Endothelial cell of umbilical vein (primary cell): Measurements from ENCODE around the gene LFNG. TPM values are rescaled to one million over a fixed set of nuclear protein-coding genes. Genes with fewer than 3 reads are reported as not detected.

Experiments used
- BruUV-seq: library from RNA; stranded (reverse); fragments of 400-500 nt; replicated peaks from 2 replicates; lab custom pipeline; 2021; lab: Mats Ljungman, UMichigan
- CTCF ChIA-PET: fragments of 300-600, 350-600 bp; sonication (Branson Sonifier 250); formaldehyde crosslinking; loops from one replicate; lab custom pipeline; 2021; ENCODE audit warnings: antibody characterized with exemption, inconsistent platforms; lab: Charles Lee
- POLR2A ChIA-PET: fragments of 300-600, 350-600 bp; sonication (Branson Sonifier 250); formaldehyde crosslinking; loops from one replicate; lab custom pipeline; 2021; ENCODE audit warnings: antibody characterized with exemption, inconsistent platforms; lab: Charles Lee
- DNase-seq: peaks from one replicate; pipeline ENCODE4 v3.0.0-alpha.2; 2011; ENCODE audit warnings: low read depth, low spot score
- FAIRE-seq: peaks from 2 replicates; lab custom pipeline; 2011; peaks lifted over from hg19 to GRCh38; lab: Jason Lieb, UNC
- H2AFZ ChIP-seq: 2 replicates; pipeline ENCODE4 v1.6.0; 2012; ENCODE audit warnings: low read depth, low read length, control low read depth, inconsistent platforms
- H3K27ac ChIP-seq: 2 replicates; pipeline ENCODE4 v1.5.1; 2011; ENCODE audit warnings: low read depth, mild to moderate bottlenecking, control low read depth, low read length, moderate library complexity; ENCODE audit not compliant: insufficient read depth
- H3K27me3 ChIP-seq, 2 experiments: 2 replicates each; pipeline versions ENCODE4 v1.6.0 to v1.6.1; 2011; ENCODE audit warnings: low read length in 2 of 2, mixed read lengths in 1 of 2; ENCODE audit not compliant: control insufficient read depth in 2 of 2, insufficient read depth in 2 of 2
- H3K36me3 ChIP-seq, 2 experiments: 2 replicates in 1 of 2; 3 replicates in 1 of 2; pipeline ENCODE4 v1.5.1; 2011; ENCODE audit warnings: low read length in 2 of 2, mild to moderate bottlenecking in 1 of 2, moderate library complexity in 1 of 2; ENCODE audit not compliant: control insufficient read depth in 2 of 2, insufficient read depth in 2 of 2; ENCODE audit errors: extremely low read depth in 1 of 2
- H3K4me1 ChIP-seq: 3 replicates; pipeline ENCODE4 v1.5.1; 2011; ENCODE audit warnings: mild to moderate bottlenecking, low read length; ENCODE audit not compliant: control insufficient read depth, insufficient read depth; ENCODE audit errors: extremely low read depth
- H3K4me2 ChIP-seq: 2 replicates; pipeline ENCODE4 v1.6.1; 2011; ENCODE audit warnings: low read length, control low read depth, mixed read lengths; ENCODE audit not compliant: insufficient read depth
- H3K4me3 ChIP-seq, 3 experiments: fragments of 200-600 bp in 1 of 3; sonication (generic), shearing (Covaris generic) in 1 of 3; replicated peaks in 1 of 3; 2 replicates each; pipeline ENCODE4 v1.5.1; 2011 to 2016; ENCODE audit warnings: control low read depth in 3 of 3, low read length in 3 of 3, mild to moderate bottlenecking in 2 of 3, inconsistent platforms in 1 of 3, low read depth in 1 of 3, moderate library complexity in 1 of 3; ENCODE audit not compliant: insufficient read depth in 1 of 3
- H3K79me2 ChIP-seq: 2 replicates; pipeline ENCODE4 v1.6.0; 2012; ENCODE audit warnings: low read length, inconsistent platforms; ENCODE audit not compliant: control insufficient read depth, insufficient read depth
- H3K9ac ChIP-seq: replicated peaks from 2 replicates; pipeline ENCODE3; 2011; ENCODE audit warnings: low read length, control low read depth; ENCODE audit not compliant: insufficient read depth; ENCODE audit errors: extremely low read depth
- H3K9me1 ChIP-seq: replicated peaks from 3 replicates; pipeline ENCODE4 v1.6.0; 2011; ENCODE audit warnings: mild to moderate bottlenecking, low read length; ENCODE audit not compliant: control insufficient read depth, insufficient read depth; ENCODE audit errors: extremely low read depth
- H3K9me3 ChIP-seq: replicated peaks from 2 replicates; pipeline ENCODE4 v1.5.1; 2012; ENCODE audit warnings: low read length, inconsistent platforms; ENCODE audit not compliant: control insufficient read depth, insufficient read depth
- H4K20me1 ChIP-seq: replicated peaks from 2 replicates; pipeline ENCODE3; 2011; ENCODE audit warnings: mild to moderate bottlenecking, low read length; ENCODE audit not compliant: control insufficient read depth, insufficient read depth; ENCODE audit errors: extremely low read depth
- EZH2 ChIP-seq: IDR thresholded peaks from 2 replicates; pipeline ENCODE4 v1.6.1; 2012; ENCODE audit warnings: borderline replicate concordance, low read depth, mild to moderate bottlenecking, moderate library complexity, low read length, inconsistent platforms; ENCODE audit not compliant: severe bottlenecking
- FOS ChIP-seq: IDR thresholded peaks from 2 replicates; pipeline ENCODE4 v1.6.1; 2011; ENCODE audit warnings: mild to moderate bottlenecking, low read length, moderate library complexity, borderline replicate concordance; ENCODE audit not compliant: insufficient read depth
- GATA2 ChIP-seq: IDR thresholded peaks from 2 replicates; pipeline ENCODE4 v1.7.0; 2011; ENCODE audit warnings: low read depth, mild to moderate bottlenecking, moderate library complexity, mixed read lengths, low read length; ENCODE audit not compliant: insufficient read length, insufficient read depth
- JUN ChIP-seq: IDR thresholded peaks from 2 replicates; pipeline ENCODE4 v1.6.1; 2011; ENCODE audit warnings: borderline replicate concordance, low read depth; ENCODE audit not compliant: insufficient read length, insufficient read depth
- MAX ChIP-seq: IDR thresholded peaks from 2 replicates; pipeline ENCODE4 v1.6.1; 2011; ENCODE audit not compliant: insufficient read depth, insufficient read length
- MYC ChIP-seq: IDR thresholded peaks from one replicate; pipeline ENCODE4 v1.6.1; 2011; ENCODE audit warnings: mild to moderate bottlenecking, low read depth, low read length
- POLR2A ChIP-seq: IDR thresholded peaks from 2 replicates; pipeline ENCODE4 v1.6.1; 2012; ENCODE audit warnings: low read depth, mild to moderate bottlenecking, control low read depth, low read length
- POLR2AphosphoS5 ChIP-seq: IDR thresholded peaks from 2 replicates; pipeline ENCODE4 v1.6.1; 2012; ENCODE audit warnings: low read depth, mild to moderate bottlenecking, control low read depth, low read length, moderate library complexity; ENCODE audit not compliant: insufficient read depth
- dilution Hi-C: fragments of 300-500 bp; cut with MboI; formaldehyde crosslinking; loops from one replicate; pipeline ENCODE4 v1.15.0; 2019; ENCODE audit warnings: low sequenced_read_pairs; ENCODE audit not compliant: extremely low pct_ligation_motif_present
- intact Hi-C: fragments of 100-400 bp; cut with micrococcal nuclease; formaldehyde crosslinking; loops from one replicate; pipeline ENCODE4 v1.10.0; 2022
- polyA plus RNA-seq, 4 experiments: library from polyadenylated mRNA; depleted of rRNA in 3 of 4; stranded (reverse) in 3 of 4; unstranded in 1 of 4; fragments of >200 nt; gene quantifications; 2 replicates each; pipeline versions ENCODE4 v1.2.1 to v1.2.3, GENCODE V29; 2011 to 2012; ENCODE audit warnings: missing spikeins in 1 of 4
- total RNA-seq: library from RNA; stranded (reverse); gene quantifications from 2 replicates; pipeline ENCODE4 v1.2.3, GENCODE V29; 2021
- TF ChIP-seq, protein P1 (sequence below), 2 donors: IDR thresholded peaks; 1 replicate in 1 of 2; 2 replicates in 1 of 2; pipeline ENCODE4 v1.5.1; 2011; ENCODE audit warnings: low read length in 2 of 2, mild to moderate bottlenecking in 2 of 2, moderate library complexity in 2 of 2, control low read depth in 1 of 2, inconsistent platforms in 1 of 2, low read depth in 1 of 2; ENCODE audit not compliant: insufficient read depth in 1 of 2; ENCODE audit errors: extremely low read depth in 1 of 2

LFNG gene
- total and polyA plus RNA-seq, 2 donors (not counting 3 experiments of a cell fraction or from before 2014, with no cell fraction given): 12.6 to 13.1 TPM

DNA sequence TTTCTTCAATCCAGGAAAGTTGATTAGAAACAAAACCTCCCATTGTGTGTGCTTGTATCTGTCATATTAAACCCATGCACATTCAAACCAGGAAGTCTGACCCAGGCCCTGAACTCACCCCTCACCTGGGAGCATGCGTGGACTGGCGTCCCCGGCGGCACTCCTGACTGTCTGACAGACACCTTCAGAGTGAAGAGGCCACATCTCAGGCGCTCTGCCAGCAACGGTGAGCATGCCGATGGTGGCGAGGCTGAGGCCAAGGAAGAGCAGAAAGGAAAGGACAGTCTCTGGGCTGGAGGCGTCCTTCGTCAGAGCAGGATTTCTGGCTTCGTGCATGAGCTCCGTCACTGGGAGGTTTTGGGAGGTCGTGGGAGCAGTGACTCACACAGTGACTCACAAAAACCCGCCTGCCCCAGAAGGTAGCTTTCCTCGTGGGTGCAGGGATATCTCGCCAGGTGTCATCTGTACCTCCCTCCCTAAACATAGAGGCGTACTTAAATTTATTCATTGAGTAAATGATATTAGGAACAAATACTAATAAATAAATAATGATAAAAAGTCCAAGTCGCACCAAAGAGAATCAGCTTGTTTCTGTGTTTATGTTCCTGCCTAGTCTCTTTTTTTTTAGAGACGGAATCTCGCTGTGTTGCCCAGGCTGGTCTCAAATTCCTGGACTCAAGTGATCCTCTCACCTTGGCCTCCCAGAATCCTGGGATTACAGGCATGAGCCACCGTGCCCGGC, 52.7 kb downstream of the LFNG start:
- no peak overlapping the region for H2AFZ ChIP-seq
- H3K9me1 ChIP-seq: no peaks in the 10 kb centered on the region
- no peak overlapping the region for H3K4me3 ChIP-seq
- POLR2A ChIA-PET: no interaction called here
- peaks cover 26% of the 10 kb centered on the region for H3K4me1 ChIP-seq
- no peak overlapping the region for H3K4me2 ChIP-seq
- CTCF ChIA-PET: interaction anchor here (0.7 to 2.2 kb wide), 3 partner anchors 51 to 109 kb away, joined by 3 to 6 read pairs (median 3); no protein-coding TSS in a partner anchor
- intact Hi-C loops (loop anchor here (5.0 kb wide), 1 partner anchor 70 kb away; no protein-coding TSS in a partner anchor), dilution Hi-C loops (no loop called here)
- no peaks in the 10 kb centered on the region for H3K9me3 ChIP-seq
- H3K27me3 ChIP-seq: no peaks in the 10 kb centered on the region
- DNase-seq: no peak
- no TSS peak for BruUV-seq
- H3K79me2 ChIP-seq: no peaks in the 10 kb centered on the region
- H3K36me3 ChIP-seq: no peaks in the 10 kb centered on the region
- TF ChIP-seq JUN: no peak
- no peak for TF ChIP-seq POLR2A
- no peak for TF ChIP-seq MAX
- TF ChIP-seq MYC: no peak
- no peak for TF ChIP-seq FOS
- TF ChIP-seq POLR2AphosphoS5: no peak
- no peak for TF ChIP-seq EZH2
- TF ChIP-seq, protein P1, sequence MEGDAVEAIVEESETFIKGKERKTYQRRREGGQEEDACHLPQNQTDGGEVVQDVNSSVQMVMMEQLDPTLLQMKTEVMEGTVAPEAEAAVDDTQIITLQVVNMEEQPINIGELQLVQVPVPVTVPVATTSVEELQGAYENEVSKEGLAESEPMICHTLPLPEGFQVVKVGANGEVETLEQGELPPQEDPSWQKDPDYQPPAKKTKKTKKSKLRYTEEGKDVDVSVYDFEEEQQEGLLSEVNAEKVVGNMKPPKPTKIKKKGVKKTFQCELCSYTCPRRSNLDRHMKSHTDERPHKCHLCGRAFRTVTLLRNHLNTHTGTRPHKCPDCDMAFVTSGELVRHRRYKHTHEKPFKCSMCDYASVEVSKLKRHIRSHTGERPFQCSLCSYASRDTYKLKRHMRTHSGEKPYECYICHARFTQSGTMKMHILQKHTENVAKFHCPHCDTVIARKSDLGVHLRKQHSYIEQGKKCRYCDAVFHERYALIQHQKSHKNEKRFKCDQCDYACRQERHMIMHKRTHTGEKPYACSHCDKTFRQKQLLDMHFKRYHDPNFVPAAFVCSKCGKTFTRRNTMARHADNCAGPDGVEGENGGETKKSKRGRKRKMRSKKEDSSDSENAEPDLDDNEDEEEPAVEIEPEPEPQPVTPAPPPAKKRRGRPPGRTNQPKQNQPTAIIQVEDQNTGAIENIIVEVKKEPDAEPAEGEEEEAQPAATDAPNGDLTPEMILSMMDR (IDR thresholded peaks at IDR 0.05; ENCODE audit: extremely low read depth in 1 of 2, insufficient read depth in 1 of 2, low read depth in 1 of 2, low read length in 2 of 2): no peak
- no peak for TF ChIP-seq GATA2
- no peak for FAIRE-seq
- no peaks in the 10 kb centered on the region for H4K20me1 ChIP-seq
- no peak overlapping the region for H3K9ac ChIP-seq
- H3K27ac ChIP-seq: no peak overlapping the region
